Measurements from ENCODE around the gene TBCEL.

The TBCEL gene

GRCh38 chr11:121023848-121024751 lies at the start of gene TBCEL:
Gene TBCEL (plus strand): TSS chr11:121024102. CDS start chr11:121045691, 21,589 bp downstream.
- Histone ChIP-seq H3K36me3 (ENCODE audit: insufficient read depth, low read length) (no peaks in the 10 kb centered on the region), H3K4me1 (ENCODE audit: insufficient read depth, low read length) (no peaks in the 10 kb centered on the region), H3K9me3 (ENCODE audit: control insufficient read depth, insufficient read depth, low read length) (no peaks in the 10 kb centered on the region), H3K9ac (ENCODE audit: low read depth, low read length) (peak within 1 kb of the TSS; percentile 85)

GRCh38 chr11:120974466-120974865 lies 49.4 kb upstream of the TBCEL start:
- Histone ChIP-seq H3K4me1 (ENCODE audit: insufficient read depth, low read length) (no peaks in the 10 kb centered on the region), H3K9ac (ENCODE audit: low read depth, low read length) (no peak overlapping the region), H3K9me3 (ENCODE audit: control insufficient read depth, insufficient read depth, low read length) (no peaks in the 10 kb centered on the region), H3K36me3 (ENCODE audit: insufficient read depth, low read length) (no peaks in the 10 kb centered on the region)

GRCh38 chr11:120974965-120975364 lies 48.9 kb upstream of the TBCEL start:
- Histone ChIP-seq H3K4me1 (ENCODE audit: insufficient read depth, low read length) (no peaks in the 10 kb centered on the region), H3K9ac (ENCODE audit: low read depth, low read length) (no peak overlapping the region), H3K36me3 (ENCODE audit: insufficient read depth, low read length) (no peaks in the 10 kb centered on the region), H3K9me3 (ENCODE audit: control insufficient read depth, insufficient read depth, low read length) (no peaks in the 10 kb centered on the region)

- Histone ChIP-seq H3K4me1 (ENCODE audit: insufficient read depth, low read length) (no peaks in the 10 kb centered on the region), H3K9ac (ENCODE audit: low read depth, low read length) (no peak overlapping the region), H3K36me3 (ENCODE audit: insufficient read depth, low read length) (no peaks in the 10 kb centered on the region), H3K9me3 (ENCODE audit: control insufficient read depth, insufficient read depth, low read length) (no peaks in the 10 kb centered on the region)
These were observed 46.4 kb upstream of the TBCEL start for GRCh38 chr11:120977266-120978137.

GRCh38 chr11:120978701-120979100 lies 45.2 kb upstream of the TBCEL start:
- no peaks in the 10 kb centered on the region for H3K36me3 ChIP-seq (ENCODE audit: insufficient read depth, low read length)
- H3K9ac ChIP-seq (ENCODE audit: low read depth, low read length): no peak overlapping the region
- no peaks in the 10 kb centered on the region for H3K4me1 ChIP-seq (ENCODE audit: insufficient read depth, low read length)
- no peaks in the 10 kb centered on the region for H3K9me3 ChIP-seq (ENCODE audit: control insufficient read depth, insufficient read depth, low read length)

GRCh38 chr11:120985718-120986569 lies 38.0 kb upstream of the TBCEL start:
- peaks cover 22% of the 10 kb centered on the region for H3K4me1 ChIP-seq (ENCODE audit: insufficient read depth, low read length)
- peak overlapping the region; percentile 66; the same call in 1 of the 2 replicates for H3K9ac ChIP-seq (ENCODE audit: low read depth, low read length)
- H3K36me3 ChIP-seq (ENCODE audit: insufficient read depth, low read length): no peaks in the 10 kb centered on the region
- H3K9me3 ChIP-seq (ENCODE audit: control insufficient read depth, insufficient read depth, low read length): no peaks in the 10 kb centered on the region

- no peaks in the 10 kb centered on the region for H3K9me3 ChIP-seq (ENCODE audit: control insufficient read depth, insufficient read depth, low read length)
These were observed 35.3 kb upstream of the TBCEL start for GRCh38 chr11:120988603-120989002.

GRCh38 chr11:120991830-120992686 lies 31.8 kb upstream of the TBCEL start:
- Histone ChIP-seq H3K36me3 (ENCODE audit: insufficient read depth, low read length) (no peaks in the 10 kb centered on the region), H3K4me1 (ENCODE audit: insufficient read depth, low read length) (peaks cover 21% of the 10 kb centered on the region), H3K9ac (ENCODE audit: low read depth, low read length) (no peak overlapping the region), H3K9me3 (ENCODE audit: control insufficient read depth, insufficient read depth, low read length) (no peaks in the 10 kb centered on the region)

More at GRCh38 chr11:120988603-120989002, 35.3 kb upstream of the TBCEL start:
- Histone ChIP-seq H3K4me1 (ENCODE audit: insufficient read depth, low read length) (peaks cover 22% of the 10 kb centered on the region), H3K36me3 (ENCODE audit: insufficient read depth, low read length) (no peaks in the 10 kb centered on the region), H3K9ac (ENCODE audit: low read depth, low read length) (no peak overlapping the region)

GRCh38 chr11:120994091-120994859 lies 29.6 kb upstream of the TBCEL start:
- no peaks in the 10 kb centered on the region for H3K9me3 ChIP-seq (ENCODE audit: control insufficient read depth, insufficient read depth, low read length)
- H3K9ac ChIP-seq (ENCODE audit: low read depth, low read length): no peak overlapping the region
- H3K4me1 ChIP-seq (ENCODE audit: insufficient read depth, low read length): peaks cover 13% of the 10 kb centered on the region
- no peaks in the 10 kb centered on the region for H3K36me3 ChIP-seq (ENCODE audit: insufficient read depth, low read length)

GRCh38 chr11:120995184-120995583 lies 28.7 kb upstream of the TBCEL start:
- no peak overlapping the region for H3K9ac ChIP-seq (ENCODE audit: low read depth, low read length)

GRCh38 chr11:120996973-120997372 lies 26.9 kb upstream of the TBCEL start:
- H3K9me3 ChIP-seq (ENCODE audit: control insufficient read depth, insufficient read depth, low read length): no peaks in the 10 kb centered on the region
- H3K9ac ChIP-seq (ENCODE audit: low read depth, low read length): no peak overlapping the region
- H3K4me1 ChIP-seq (ENCODE audit: insufficient read depth, low read length): peaks cover 8% of the 10 kb centered on the region
- no peaks in the 10 kb centered on the region for H3K36me3 ChIP-seq (ENCODE audit: insufficient read depth, low read length)

More at GRCh38 chr11:120995184-120995583, 28.7 kb upstream of the TBCEL start:
- Histone ChIP-seq H3K36me3 (ENCODE audit: insufficient read depth, low read length) (no peaks in the 10 kb centered on the region), H3K9me3 (ENCODE audit: control insufficient read depth, insufficient read depth, low read length) (no peaks in the 10 kb centered on the region), H3K4me1 (ENCODE audit: insufficient read depth, low read length) (peaks cover 8% of the 10 kb centered on the region)

- H3K9ac ChIP-seq (ENCODE audit: low read depth, low read length): no peak overlapping the region
- no peaks in the 10 kb centered on the region for H3K9me3 ChIP-seq (ENCODE audit: control insufficient read depth, insufficient read depth, low read length)
- no peaks in the 10 kb centered on the region for H3K36me3 ChIP-seq (ENCODE audit: insufficient read depth, low read length)
- H3K4me1 ChIP-seq (ENCODE audit: insufficient read depth, low read length): peaks cover 16% of the 10 kb centered on the region
These were observed 25.3 kb upstream of the TBCEL start for GRCh38 chr11:120998581-120998980.

All from ES-I3 (cell line).